HepG2 (cell line): ENCODE results near the gene C15orf62. TPM values are rescaled to one million over a fixed set of nuclear protein-coding genes. Genes with fewer than 3 reads are reported as not detected.

Source experiments
- ADNP ChIP-seq: sonication (generic); formaldehyde crosslinking; IDR thresholded peaks from 2 replicates; pipeline ENCODE4 v1.4.0; 2020; ENCODE audit warnings: missing genetic modification reagents
- CHD4 ChIP-seq: fragments of 200-600 bp; sonication (generic); IDR thresholded peaks from 2 replicates; pipeline ENCODE4 v1.7.0; 2017; ENCODE audit warnings: mild to moderate bottlenecking, low read length, borderline replicate concordance
- CREM ChIP-seq, 2 experiments: sonication (generic) in 1 of 2; formaldehyde crosslinking in 1 of 2; IDR thresholded peaks; 2 replicates each; pipeline versions ENCODE4 v1.4.0 to v1.6.1; 2016 to 2020; ENCODE audit warnings: antibody characterized with exemption in 1 of 2, mild to moderate bottlenecking in 1 of 2, missing genetic modification reagents in 1 of 2
- FLYWCH1 ChIP-seq: sonication (generic); formaldehyde crosslinking; IDR thresholded peaks from 2 replicates; pipeline ENCODE4 v1.8.1; 2023; ENCODE audit warnings: mild to moderate bottlenecking, missing genetic modification reagents
- GLMP ChIP-seq: sonication (generic); formaldehyde crosslinking; IDR thresholded peaks from 2 replicates; pipeline ENCODE4 v1.9.0; 2021; ENCODE audit warnings: missing genetic modification reagents, mild to moderate bottlenecking, borderline replicate concordance
- JDP2 ChIP-seq: sonication (generic); formaldehyde crosslinking; IDR thresholded peaks from 2 replicates; pipeline ENCODE4 v1.8.1; 2022; ENCODE audit warnings: missing genetic modification reagents, borderline replicate concordance
- KAT7 ChIP-seq: IDR thresholded peaks from 2 replicates; pipeline ENCODE4 v1.6.1; 2018; ENCODE audit warnings: borderline replicate concordance, missing compliant biosample characterization
- MAFG ChIP-seq: sonication (generic); formaldehyde crosslinking; IDR thresholded peaks from 2 replicates; pipeline ENCODE4 v1.5.1; 2020; ENCODE audit warnings: mild to moderate bottlenecking, missing genetic modification reagents
- MBNL3 ChIP-seq: fragments of 250-450 bp; sonication (Bioruptor Pico); conservative IDR thresholded peaks from 2 replicates; pipeline ENCODE4 v1.8.0; 2022; ENCODE audit warnings: mild to moderate bottlenecking, inconsistent platforms
- RCOR2 ChIP-seq: IDR thresholded peaks from 2 replicates; pipeline ENCODE4 v1.6.1; 2016; ENCODE audit warnings: missing biosample characterization, missing genetic modification reagents
- SP140L ChIP-seq: sonication (generic); formaldehyde crosslinking; IDR thresholded peaks from 2 replicates; pipeline ENCODE4 v1.4.0; 2020; ENCODE audit warnings: missing genetic modification reagents, borderline replicate concordance
- ZBTB40 ChIP-seq, 2 experiments: fragments of 450-650 bp in 1 of 2; sonication (generic) in 1 of 2; formaldehyde crosslinking in 1 of 2; IDR thresholded peaks; 2 replicates each; pipeline versions ENCODE4 v1.6.1 to v1.8.0; 2016 to 2022; ENCODE audit warnings: antibody characterized with exemption in 1 of 2, mild to moderate bottlenecking in 1 of 2, missing genetic modification reagents in 1 of 2
- ZBTB7A ChIP-seq: sonication (generic); formaldehyde crosslinking; IDR thresholded peaks from 2 replicates; pipeline ENCODE4 v1.8.0; 2022; ENCODE audit warnings: mild to moderate bottlenecking, missing genetic modification reagents
- ZNF180 ChIP-seq: sonication (generic); formaldehyde crosslinking; IDR thresholded peaks from 2 replicates; pipeline ENCODE4 v1.4.0; 2020; ENCODE audit warnings: low read depth, missing genetic modification reagents, borderline replicate concordance
- ZNF207 ChIP-seq: fragments of 450-650 bp; IDR thresholded peaks from 2 replicates; pipeline ENCODE4 v1.6.1; 2016; ENCODE audit warnings: antibody characterized with exemption, borderline replicate concordance
- ZNF615 ChIP-seq: sonication (generic); formaldehyde crosslinking; IDR thresholded peaks from 2 replicates; pipeline ENCODE4 v1.5.0; 2020; ENCODE audit warnings: mild to moderate bottlenecking, missing genetic modification reagents, borderline replicate concordance
- ZNF678 ChIP-seq: sonication (generic); formaldehyde crosslinking; IDR thresholded peaks from 2 replicates; pipeline ENCODE4 v1.4.0; 2020; ENCODE audit warnings: mild to moderate bottlenecking, missing genetic modification reagents
- ZNF747 ChIP-seq: sonication (generic); formaldehyde crosslinking; IDR thresholded peaks from 2 replicates; pipeline ENCODE4 v1.8.1; 2023; ENCODE audit warnings: missing genetic modification reagents, mild to moderate bottlenecking, borderline replicate concordance
- ZNF777 ChIP-seq: sonication (generic); formaldehyde crosslinking; IDR thresholded peaks from 2 replicates; pipeline ENCODE4 v1.4.0; 2020; ENCODE audit warnings: missing genetic modification reagents
- polyA plus RNA-seq, 8 experiments: library from polyadenylated mRNA; depleted of rRNA in 3 of 8; stranded (reverse) in 7 of 8; unstranded in 1 of 8; fragments of >200 nt; fragmentation: Illumina TruSeq in 4 of 8; extraction: Trizol in 4 of 8; gene quantifications; 2 replicates each; pipeline versions ENCODE4 v1.2.1 to v1.2.3, GENCODE V29; 2011 to 2016; ENCODE audit warnings: low read depth in 4 of 8, missing spikeins in 1 of 8, mixed read lengths in 1 of 8; ENCODE audit not compliant: insufficient read depth in 1 of 8
- total RNA-seq, 5 experiments: library from RNA; depleted of rRNA; stranded (reverse); fragments of >200 nt; fragmentation: Illumina TruSeq; extraction: Trizol; gene quantifications; 2 replicates each; pipeline ENCODE4 v1.2.3, GENCODE V29; 2016; ENCODE audit warnings: low read depth in 1 of 5
- TF ChIP-seq, protein P1 (sequence below): sonication (generic); formaldehyde crosslinking; IDR thresholded peaks from 2 replicates; pipeline ENCODE4 v1.8.0; 2022; ENCODE audit warnings: mild to moderate bottlenecking, missing genetic modification reagents; ENCODE audit not compliant: insufficient replicate concordance

C15orf62 gene
- total and polyA plus RNA-seq, 2 of the 13 experiments (the other 11 are each of a cell fraction or from before 2014, with no cell fraction given) = 0.51 to 1.1 TPM

GRCh38 chr15:40754574-40754882 is 15.3 kb upstream of the C15orf62 start (continued):
- TF ChIP-seq GLMP (CRISPR knock-in tag) = no peak
- no peak for TF ChIP-seq CREM (IDR thresholded peaks at IDR 0.05)
- TF ChIP-seq CREM (CRISPR knock-in tag; IDR thresholded peaks at IDR 0.05) = no peak
- TF ChIP-seq ZNF678 (CRISPR knock-in tag) = no peak
- peak; percentile 20 for TF ChIP-seq ZNF777 (CRISPR knock-in tag)
- TF ChIP-seq ZBTB40 (IDR thresholded peaks at IDR 0.05) = no peak
- no peak for TF ChIP-seq ZBTB40 (CRISPR knock-in tag; IDR thresholded peaks at IDR 0.05)
- TF ChIP-seq MAFG = peak; percentile 17; the same call in 1 of the 2 replicates
- TF ChIP-seq ZNF207 = no peak
- TF ChIP-seq ZNF615 (CRISPR knock-in tag) = 0 out of 2 replicates have a peak, but pooled peaks have one; percentile 43
- TF ChIP-seq RCOR2 (CRISPR knock-in tag) = no peak
- TF ChIP-seq CHD4 = no peak
- no peak for TF ChIP-seq JDP2 (CRISPR knock-in tag)
- no peak for TF ChIP-seq SP140L (CRISPR knock-in tag)
- no peak for TF ChIP-seq ZBTB7A (CRISPR knock-in tag)
- no peak for TF ChIP-seq FLYWCH1 (CRISPR knock-in tag)
- TF ChIP-seq MBNL3 (CRISPR knock-in tag) = no peak
- TF ChIP-seq ZNF747 (CRISPR knock-in tag) = no peak
- TF ChIP-seq ZNF180 (CRISPR knock-in tag) = no peak
- TF ChIP-seq ADNP (CRISPR knock-in tag) = no peak
- TF ChIP-seq, protein P1, sequence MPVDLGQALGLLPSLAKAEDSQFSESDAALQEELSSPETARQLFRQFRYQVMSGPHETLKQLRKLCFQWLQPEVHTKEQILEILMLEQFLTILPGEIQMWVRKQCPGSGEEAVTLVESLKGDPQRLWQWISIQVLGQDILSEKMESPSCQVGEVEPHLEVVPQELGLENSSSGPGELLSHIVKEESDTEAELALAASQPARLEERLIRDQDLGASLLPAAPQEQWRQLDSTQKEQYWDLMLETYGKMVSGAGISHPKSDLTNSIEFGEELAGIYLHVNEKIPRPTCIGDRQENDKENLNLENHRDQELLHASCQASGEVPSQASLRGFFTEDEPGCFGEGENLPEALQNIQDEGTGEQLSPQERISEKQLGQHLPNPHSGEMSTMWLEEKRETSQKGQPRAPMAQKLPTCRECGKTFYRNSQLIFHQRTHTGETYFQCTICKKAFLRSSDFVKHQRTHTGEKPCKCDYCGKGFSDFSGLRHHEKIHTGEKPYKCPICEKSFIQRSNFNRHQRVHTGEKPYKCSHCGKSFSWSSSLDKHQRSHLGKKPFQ (CRISPR knock-in tag) = no peak
- 0 out of 2 replicates have a peak, but pooled peaks have one; percentile 13 for TF ChIP-seq KAT7 (CRISPR knock-in tag)
